ENCODE data around the gene LIPT1. TPM values are rescaled to one million over a fixed set of nuclear protein-coding genes. Genes with fewer than 3 reads are reported as not detected.
"Not testable (repeated sequence)": the region's sequence is repeated elsewhere in the genome, so short reads cannot be mapped to it uniquely, and the experiment has no call there.

The LIPT1 gene
- polyA plus RNA-seq, 4 donors = 10.3 to 17.2 (median 14.8) TPM

GRCh38 chr2:99171377-99172140 is 16.8 kb downstream of the LIPT1 start:
- no peak for DNase-seq (ENCODE audit: low read depth in 4 of 4, low spot score in 2 of 4)

- DNase-seq (ENCODE audit: low read depth in 4 of 4, low spot score in 2 of 4) = peak; percentile 90 to 93 (median 92)
These were observed 26.2 kb downstream of the LIPT1 start, which contains the start of the genes MITD1 and MRPL30 for GRCh38 chr2:99180755-99181623. Gene MITD1, minus strand, starts transcription at chr2:99181058. Its CDS starts 77 bp downstream, at chr2:99180981. Gene MRPL30, plus strand, starts transcription at chr2:99181184. Its CDS starts 5,020 bp downstream, at chr2:99186204.

- DNase-seq (ENCODE audit: low read depth in 4 of 4, low spot score in 2 of 4) = no peak
These were observed 26.8 kb downstream of the LIPT1 start for GRCh38 chr2:99181624-99182000.

GRCh38 chr2:99183025-99183424 is 28.3 kb downstream of the LIPT1 start:
- DNase-seq (ENCODE audit: low read depth in 4 of 4, low spot score in 2 of 4) = no peak

GRCh38 chr2:99184811-99185210 is 30.0 kb downstream of the LIPT1 start:
- DNase-seq (ENCODE audit: low read depth in 4 of 4, low spot score in 2 of 4) = no peak

GRCh38 chr2:99187011-99187410 is 32.2 kb downstream of the LIPT1 start:
- DNase-seq (ENCODE audit: low read depth in 4 of 4, low spot score in 2 of 4) = no peak

- no peak for DNase-seq (ENCODE audit: low read depth in 4 of 4, low spot score in 2 of 4)
These were observed 33.6 kb downstream of the LIPT1 start for GRCh38 chr2:99188357-99188756.

- DNase-seq (ENCODE audit: low read depth in 4 of 4, low spot score in 2 of 4) = no peak
These were observed 35.8 kb downstream of the LIPT1 start for GRCh38 chr2:99190548-99190947.

- DNase-seq (ENCODE audit: low read depth in 4 of 4, low spot score in 2 of 4) = not testable (repeated sequence)
These were observed 37.6 kb downstream of the LIPT1 start for GRCh38 chr2:99192364-99192763.

- no peak for DNase-seq (ENCODE audit: low read depth in 4 of 4, low spot score in 2 of 4)
These were observed 43.5 kb downstream of the LIPT1 start for GRCh38 chr2:99198103-99198841.

- no peak for DNase-seq (ENCODE audit: low read depth in 4 of 4, low spot score in 2 of 4)
These were observed 45.5 kb downstream of the LIPT1 start for GRCh38 chr2:99200076-99200800.

- DNase-seq (ENCODE audit: low read depth in 4 of 4, low spot score in 2 of 4) = no peak
These were observed 47.4 kb downstream of the LIPT1 start for GRCh38 chr2:99201959-99202678.

- no peak for DNase-seq (ENCODE audit: low read depth in 4 of 4, low spot score in 2 of 4)
These were observed 50.7 kb downstream of the LIPT1 start for GRCh38 chr2:99205491-99205890.

Other genes starting within 250 kb of the LIPT1 start
- gene CRACDL, start 218.7 kb upstream of the LIPT1 start, polyA plus RNA-seq (ENCODE audit: insufficient read length in 4 of 4) = 1 to 10 TPM; 2.7 to 3.7 (median 3.1) TPM
- 10 to 100 TPM in 3 of 4 donors, 1 to 10 TPM in 1; 9.1 to 12.6 (median 11.0) TPM for gene C2orf15, start 13.3 kb upstream of the LIPT1 start, polyA plus RNA-seq (ENCODE audit: insufficient read length in 4 of 4)
- 10 to 100 TPM in 3 of 4 donors, 1 to 10 TPM in 1; 8.5 to 18.7 (median 15.5) TPM for gene TSGA10, start within 50 bp of the LIPT1 start, polyA plus RNA-seq (ENCODE audit: insufficient read length in 4 of 4)
- 10 to 100 TPM; 41.8 to 62.1 (median 49.8) TPM for gene MITD1, start 26.1 kb downstream of the LIPT1 start, polyA plus RNA-seq (ENCODE audit: insufficient read length in 4 of 4)
- gene MRPL30, start 26.2 kb downstream of the LIPT1 start, polyA plus RNA-seq (ENCODE audit: insufficient read length in 4 of 4) = 10 to 100 TPM; 43.4 to 53.6 (median 52.3) TPM
- under 1 TPM; 0.21 to 0.71 (median 0.36) TPM for gene LYG2, start 100.7 kb downstream of the LIPT1 start, polyA plus RNA-seq (ENCODE audit: insufficient read length in 4 of 4)
- 1 to 10 TPM; 3.0 to 5.8 (median 4.5) TPM for gene LYG1, start 146.2 kb downstream of the LIPT1 start, polyA plus RNA-seq (ENCODE audit: insufficient read length in 4 of 4)
- gene TXNDC9, start 181.4 kb downstream of the LIPT1 start, polyA plus RNA-seq (ENCODE audit: insufficient read length in 4 of 4) = 10 to 100 TPM; 37.1 to 47.5 (median 41.1) TPM
- 10 to 100 TPM; 53.6 to 77.9 (median 67.5) TPM for gene EIF5B, start 182.4 kb downstream of the LIPT1 start, polyA plus RNA-seq (ENCODE audit: insufficient read length in 4 of 4)

Data from left renal cortex interstitium (tissue), 4 donors.